T1000 (cell line): Measurements from ENCODE around the gene TUBGCP5.
"Not testable (repeated sequence)": the region's sequence is repeated elsewhere in the genome, so short reads cannot be mapped to it uniquely, and the experiment has no call there.

Source experiments
- DNase-seq: peaks from one replicate; lab custom pipeline; 2025; ENCODE audit warnings: mixed read lengths; lab: John Stamatoyannopoulos, UW

Gene TUBGCP5

GRCh38 chr15:23041736-23042135 lies 2.4 kb upstream of the TUBGCP5 start:
- not testable (repeated sequence) for DNase-seq

GRCh38 chr15:23039917-23040281 lies 530 bp upstream of the TUBGCP5 start:
- DNase-seq, result no peak

GRCh38 chr15:23038726-23039142 lies 635 bp downstream of the TUBGCP5 start:
- peak; percentile 35 for DNase-seq

GRCh38 chr15:23035964-23036566 lies 3.3 kb downstream of the TUBGCP5 start:
- no peak for DNase-seq

GRCh38 chr15:23033979-23034378 lies 5.4 kb downstream of the TUBGCP5 start:
- no peak for DNase-seq

- DNase-seq, result no peak
Measured at GRCh38 chr15:23026218-23026617, 13.2 kb downstream of the TUBGCP5 start.

GRCh38 chr15:23022156-23022555 lies 17.2 kb downstream of the TUBGCP5 start:
- no peak for DNase-seq

- no peak for DNase-seq
Measured at GRCh38 chr15:23014394-23015000, 24.9 kb downstream of the TUBGCP5 start.

- DNase-seq, result no peak
Measured at GRCh38 chr15:23013681-23014080, 25.7 kb downstream of the TUBGCP5 start.

- not testable (repeated sequence) for DNase-seq
Measured at GRCh38 chr15:23012616-23013015, 26.8 kb downstream of the TUBGCP5 start.

- DNase-seq, result no peak
Measured at GRCh38 chr15:23003736-23004135, 35.6 kb downstream of the TUBGCP5 start.

- no peak for DNase-seq
Measured at GRCh38 chr15:23002920-23003319, 36.4 kb downstream of the TUBGCP5 start.

- DNase-seq, result no peak
Measured at GRCh38 chr15:22995795-22996194, 43.6 kb downstream of the TUBGCP5 start.

GRCh38 chr15:22992024-22992326 lies 47.4 kb downstream of the TUBGCP5 start:
- DNase-seq, result no peak

GRCh38 chr15:22989576-22990477 lies 49.5 kb downstream of the TUBGCP5 start:
- DNase-seq, result no peak

GRCh38 chr15:22988811-22989210 lies 50.6 kb downstream of the TUBGCP5 start:
- DNase-seq, result no peak

GRCh38 chr15:22981931-22982330 lies 57.4 kb downstream of the TUBGCP5 start:
- not testable (repeated sequence) for DNase-seq

GRCh38 chr15:22981051-22981840 lies 58.1 kb downstream of the TUBGCP5 start:
- DNase-seq, result no peak

GRCh38 chr15:22980189-22981050 lies 58.9 kb downstream of the TUBGCP5 start, which contains the start of gene CYFIP1:
Gene CYFIP1, minus strand, starts transcription at chr15:22980368. Its CDS starts 33,083 bp downstream, at chr15:22947285.
- peak; percentile 58 for DNase-seq

- DNase-seq, result peak; percentile 14
Measured at GRCh38 chr15:22979238-22980188, 59.9 kb downstream of the TUBGCP5 start.
